Neutrophil (primary cell): ENCODE results near the gene ICAM3.

Source experiments
- H3K27ac ChIP-seq: fragments of 200-600 bp; sonication (generic); 2 replicates; pipeline ENCODE4 v1.5.1; 2016; ENCODE audit warnings: mild to moderate bottlenecking, moderate library complexity
- H3K27me3 ChIP-seq: fragments of 200-600 bp; sonication (generic); 2 replicates; pipeline ENCODE4 v1.6.0; 2016; ENCODE audit warnings: mild to moderate bottlenecking
- H3K36me3 ChIP-seq: fragments of 200-600 bp; sonication (generic); 2 replicates; pipeline ENCODE4 v1.5.1; 2017
- H3K4me1 ChIP-seq, 2 experiments: fragments of 200-600 bp in 1 of 2; sonication (generic) in 1 of 2; 1 replicate in 1 of 2; 2 replicates in 1 of 2; pipeline versions ENCODE4 v1.5.1 to v1.6.1; 2013 to 2016; ENCODE audit warnings: low read depth in 1 of 2, low read length in 1 of 2, mild to moderate bottlenecking in 1 of 2, moderate library complexity in 1 of 2; ENCODE audit not compliant: control insufficient read depth in 1 of 2, insufficient read depth in 1 of 2
- H3K4me3 ChIP-seq, 2 experiments: fragments of 200-600 bp in 1 of 2; sonication (generic) in 1 of 2; 1 replicate in 1 of 2; 2 replicates in 1 of 2; pipeline ENCODE4 v1.5.1; 2013 to 2016; ENCODE audit warnings: low read depth in 1 of 2, low read length in 1 of 2, mild to moderate bottlenecking in 1 of 2, moderate library complexity in 1 of 2
- H3K9me3 ChIP-seq: fragments of 200-600 bp; sonication (generic); 2 replicates; pipeline ENCODE4 v1.5.1; 2016
- TF ChIP-seq, protein P1 (sequence below): fragments of 200-600 bp; sonication (generic); IDR thresholded peaks from 2 replicates; pipeline ENCODE4 v1.5.1; 2016; ENCODE audit warnings: antibody characterized with exemption

Gene ICAM3

GRCh38 chr19:10293637-10294367, 45.6 kb downstream of the ICAM3 start:
- TF ChIP-seq, protein P1, sequence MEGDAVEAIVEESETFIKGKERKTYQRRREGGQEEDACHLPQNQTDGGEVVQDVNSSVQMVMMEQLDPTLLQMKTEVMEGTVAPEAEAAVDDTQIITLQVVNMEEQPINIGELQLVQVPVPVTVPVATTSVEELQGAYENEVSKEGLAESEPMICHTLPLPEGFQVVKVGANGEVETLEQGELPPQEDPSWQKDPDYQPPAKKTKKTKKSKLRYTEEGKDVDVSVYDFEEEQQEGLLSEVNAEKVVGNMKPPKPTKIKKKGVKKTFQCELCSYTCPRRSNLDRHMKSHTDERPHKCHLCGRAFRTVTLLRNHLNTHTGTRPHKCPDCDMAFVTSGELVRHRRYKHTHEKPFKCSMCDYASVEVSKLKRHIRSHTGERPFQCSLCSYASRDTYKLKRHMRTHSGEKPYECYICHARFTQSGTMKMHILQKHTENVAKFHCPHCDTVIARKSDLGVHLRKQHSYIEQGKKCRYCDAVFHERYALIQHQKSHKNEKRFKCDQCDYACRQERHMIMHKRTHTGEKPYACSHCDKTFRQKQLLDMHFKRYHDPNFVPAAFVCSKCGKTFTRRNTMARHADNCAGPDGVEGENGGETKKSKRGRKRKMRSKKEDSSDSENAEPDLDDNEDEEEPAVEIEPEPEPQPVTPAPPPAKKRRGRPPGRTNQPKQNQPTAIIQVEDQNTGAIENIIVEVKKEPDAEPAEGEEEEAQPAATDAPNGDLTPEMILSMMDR: no peak
- H3K4me1 ChIP-seq: peaks cover 57 to 69% of the 10 kb centered on the region in 2 experiments

DNA sequence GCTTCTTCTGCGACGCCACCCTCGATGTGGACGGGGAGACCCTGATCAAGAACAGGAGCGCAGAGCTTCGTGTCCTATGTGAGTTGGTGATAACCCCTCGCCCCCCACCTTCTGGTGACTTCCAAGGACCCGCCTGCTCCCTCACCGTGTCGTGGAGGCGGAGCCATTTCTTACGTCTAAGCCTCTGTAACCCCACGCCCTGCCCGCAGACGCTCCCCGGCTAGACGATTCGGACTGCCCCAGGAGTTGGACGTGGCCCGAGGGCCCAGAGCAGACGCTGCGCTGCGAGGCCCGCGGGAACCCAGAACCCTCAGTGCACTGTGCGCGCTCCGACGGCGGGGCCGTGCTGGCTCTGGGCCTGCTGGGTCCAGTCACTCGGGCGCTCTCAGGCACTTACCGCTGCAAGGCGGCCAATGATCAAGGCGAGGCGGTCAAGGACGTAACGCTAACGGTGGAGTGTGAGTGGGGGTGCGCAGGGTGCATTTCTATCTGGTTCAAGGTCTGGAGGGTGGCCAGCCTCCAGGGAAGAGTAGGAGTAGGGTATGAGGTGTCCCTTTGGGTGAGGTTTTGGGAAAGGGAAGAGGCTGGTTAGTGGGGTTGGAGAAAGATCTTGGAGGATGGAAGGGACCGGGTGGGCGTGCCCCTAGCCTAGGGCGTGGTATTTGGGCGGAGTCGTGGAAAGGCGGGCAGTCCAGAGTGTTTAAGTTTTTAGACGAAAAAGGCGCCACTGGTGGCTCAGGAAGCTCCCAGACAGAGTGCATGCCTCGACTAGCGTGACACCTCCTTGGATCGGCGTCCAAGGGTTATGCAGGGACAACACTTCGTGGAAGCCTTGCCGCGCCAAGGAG, 46.4 kb downstream of the ICAM3 start:
- no peak overlapping the region for H3K27ac ChIP-seq
- H3K4me1 ChIP-seq: peaks cover 65 to 76% of the 10 kb centered on the region in 2 experiments

More at GRCh38 chr19:10293637-10294367, 45.6 kb downstream of the ICAM3 start:
- Histone ChIP-seq H3K9me3 (peaks cover 5% of the 10 kb centered on the region), H3K36me3 (no peaks in the 10 kb centered on the region), H3K27ac (no peak overlapping the region), H3K4me3 (no peak overlapping the region), H3K27me3 (peaks cover 100% of the 10 kb centered on the region)

GRCh38 chr19:10292206-10292788, 47.1 kb downstream of the ICAM3 start:
- H3K4me1 ChIP-seq: peaks cover 72 to 84% of the 10 kb centered on the region in 2 experiments
- H3K9me3 ChIP-seq: peaks cover 5% of the 10 kb centered on the region
- H3K36me3 ChIP-seq: no peaks in the 10 kb centered on the region
- H3K27me3 ChIP-seq: peaks cover 100% of the 10 kb centered on the region
- TF ChIP-seq, protein P1: no peak
- peak overlapping the region; percentile 49 for H3K27ac ChIP-seq
- peak overlapping the region; percentile 46 to 54 for H3K4me3 ChIP-seq

More for the DNA sequence above, 46.4 kb downstream of the ICAM3 start:
- Histone ChIP-seq H3K27me3 (peaks cover 100% of the 10 kb centered on the region), H3K9me3 (peaks cover 5% of the 10 kb centered on the region), H3K4me3 (peak overlapping the region; percentile 46 to 54), H3K36me3 (no peaks in the 10 kb centered on the region)
- TF ChIP-seq, protein P1: no peak

- Histone ChIP-seq H3K4me1 (peaks cover 79 to 90% of the 10 kb centered on the region in 2 experiments), H3K4me3 (peak overlapping the region; percentile 46 to 54), H3K9me3 (peaks cover 5% of the 10 kb centered on the region), H3K27me3 (peaks cover 98% of the 10 kb centered on the region), H3K27ac (peak overlapping the region; percentile 49), H3K36me3 (no peaks in the 10 kb centered on the region)
- TF ChIP-seq, protein P1: no peak
Measured at GRCh38 chr19:10291554-10292205, 47.7 kb downstream of the ICAM3 start.
